ENCODE measurements around the gene ULK4. TPM values are rescaled to one million over a fixed set of nuclear protein-coding genes. Genes with fewer than 3 reads are reported as not detected.

The ULK4 gene
- total and polyA plus RNA-seq, 9 of the 15 experiments (the other 6 are each of a cell fraction or from before 2014, with no cell fraction given), result 3.0 to 5.9 (median 3.5) TPM

DNA sequence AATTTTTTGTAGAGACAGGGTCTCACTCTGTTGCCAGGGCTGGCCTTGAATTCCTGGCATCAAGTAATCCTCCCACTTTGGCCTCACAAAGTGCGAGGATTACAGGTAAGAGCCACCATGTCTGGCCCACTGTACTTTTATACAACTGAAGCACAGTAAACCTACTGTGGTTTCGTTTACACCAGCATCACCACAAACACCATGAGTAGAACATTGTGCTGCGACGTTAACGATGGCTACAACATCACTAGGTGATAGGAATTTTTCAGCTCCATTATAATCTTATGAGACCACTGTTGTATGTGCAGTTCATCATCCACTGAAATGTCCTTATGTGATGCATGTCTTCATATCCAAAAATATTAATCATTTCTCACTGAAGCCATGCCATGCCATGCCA lies 750.9 kb downstream of the ULK4 start:
- Histone ChIP-seq H4K20me1 (replicated peaks; ENCODE audit: control insufficient read depth, insufficient read depth, low read length) (peaks cover 62% of the 10 kb centered on the region), H3K9ac (ENCODE audit: insufficient read depth in 1 of 2, low read depth in 2 of 2, low read length in 2 of 2) (no peak overlapping the region), H3K27ac (ENCODE audit: extremely low read depth, low read depth, low read length) (no peak overlapping the region), H3K36me3 (ENCODE audit: control insufficient read depth, insufficient read depth, low read length) (no peaks in the 10 kb centered on the region; the same call in 2 of the 3 replicates), H3K4me2 (ENCODE audit: insufficient read depth, low read length) (no peak overlapping the region), H3K79me2 (ENCODE audit: control insufficient read depth, insufficient read depth, low read length) (peaks cover 96% of the 10 kb centered on the region), H2AFZ (ENCODE audit: low read depth, low read length) (no peak overlapping the region), H3K4me1 (replicated peaks in 1 of 2; ENCODE audit: control insufficient read depth in 2 of 2, insufficient read depth in 2 of 2, low read length in 2 of 2) (peaks cover 7 to 28% of the 10 kb centered on the region in 2 experiments; a peak in 4 of 5 replicates), H3K4me3 (no peak overlapping the region), H3K9me3 (replicated peaks; ENCODE audit: control insufficient read depth, insufficient read depth, low read depth, low read length) (no peaks in the 10 kb centered on the region), H3K27me3 (ENCODE audit: control insufficient read depth in 2 of 2, insufficient read depth in 2 of 2, low read length in 2 of 2) (no peaks in the 10 kb centered on the region), H3K9me1 (ENCODE audit: control insufficient read depth, insufficient read depth, low read length) (no peaks in the 10 kb centered on the region)
- FAIRE-seq (no peak), DNase-seq (ENCODE audit: extremely low read depth in 1 of 4, low spot score in 3 of 4) (no peak), ATAC-seq (no peak)
- no TSS peak for BruUV-seq (replicated peaks)
- TF ChIP-seq ZBTB7A (IDR thresholded peaks at IDR 0.05; ENCODE audit: borderline replicate concordance, control insufficient read depth, low read depth, low read length) (no peak), SOX6 (IDR thresholded peaks at IDR 0.05) (no peak), JUN (IDR thresholded peaks at IDR 0.05; ENCODE audit: borderline replicate concordance, low read depth, low read length) (no peak), JUN (CRISPR knock-in tag; IDR thresholded peaks at IDR 0.05; ENCODE audit: borderline replicate concordance) (no peak), BDP1 (IDR thresholded peaks at IDR 0.05; ENCODE audit: insufficient read depth, insufficient read length) (no peak), SNRNP70 (optimal IDR thresholded peaks at IDR 0.05; ENCODE audit: low read depth, low read length) (no peak), ZNF224 (CRISPR knock-in tag; IDR thresholded peaks at IDR 0.05) (no peak), TRIM28 (IDR thresholded peaks at IDR 0.05) (no peak), ZNF175 (CRISPR knock-in tag; IDR thresholded peaks at IDR 0.05; ENCODE audit: low read depth) (no peak), PYGO2 (tag; IDR thresholded peaks at IDR 0.05) (no peak), ZNF384 (IDR thresholded peaks at IDR 0.05; ENCODE audit: low read depth, low read length) (no peak), SRF (CRISPR knock-in tag; IDR thresholded peaks at IDR 0.05) (no peak), GTF2F1 (IDR thresholded peaks at IDR 0.05; ENCODE audit: low read depth, low read length) (no peak)
- TF ChIP-seq, protein P1, sequence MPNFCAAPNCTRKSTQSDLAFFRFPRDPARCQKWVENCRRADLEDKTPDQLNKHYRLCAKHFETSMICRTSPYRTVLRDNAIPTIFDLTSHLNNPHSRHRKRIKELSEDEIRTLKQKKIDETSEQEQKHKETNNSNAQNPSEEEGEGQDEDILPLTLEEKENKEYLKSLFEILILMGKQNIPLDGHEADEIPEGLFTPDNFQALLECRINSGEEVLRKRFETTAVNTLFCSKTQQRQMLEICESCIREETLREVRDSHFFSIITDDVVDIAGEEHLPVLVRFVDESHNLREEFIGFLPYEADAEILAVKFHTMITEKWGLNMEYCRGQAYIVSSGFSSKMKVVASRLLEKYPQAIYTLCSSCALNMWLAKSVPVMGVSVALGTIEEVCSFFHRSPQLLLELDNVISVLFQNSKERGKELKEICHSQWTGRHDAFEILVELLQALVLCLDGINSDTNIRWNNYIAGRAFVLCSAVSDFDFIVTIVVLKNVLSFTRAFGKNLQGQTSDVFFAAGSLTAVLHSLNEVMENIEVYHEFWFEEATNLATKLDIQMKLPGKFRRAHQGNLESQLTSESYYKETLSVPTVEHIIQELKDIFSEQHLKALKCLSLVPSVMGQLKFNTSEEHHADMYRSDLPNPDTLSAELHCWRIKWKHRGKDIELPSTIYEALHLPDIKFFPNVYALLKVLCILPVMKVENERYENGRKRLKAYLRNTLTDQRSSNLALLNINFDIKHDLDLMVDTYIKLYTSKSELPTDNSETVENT (CRISPR knock-in tag; IDR thresholded peaks at IDR 0.05), result no peak
- TF ChIP-seq, protein P2, sequence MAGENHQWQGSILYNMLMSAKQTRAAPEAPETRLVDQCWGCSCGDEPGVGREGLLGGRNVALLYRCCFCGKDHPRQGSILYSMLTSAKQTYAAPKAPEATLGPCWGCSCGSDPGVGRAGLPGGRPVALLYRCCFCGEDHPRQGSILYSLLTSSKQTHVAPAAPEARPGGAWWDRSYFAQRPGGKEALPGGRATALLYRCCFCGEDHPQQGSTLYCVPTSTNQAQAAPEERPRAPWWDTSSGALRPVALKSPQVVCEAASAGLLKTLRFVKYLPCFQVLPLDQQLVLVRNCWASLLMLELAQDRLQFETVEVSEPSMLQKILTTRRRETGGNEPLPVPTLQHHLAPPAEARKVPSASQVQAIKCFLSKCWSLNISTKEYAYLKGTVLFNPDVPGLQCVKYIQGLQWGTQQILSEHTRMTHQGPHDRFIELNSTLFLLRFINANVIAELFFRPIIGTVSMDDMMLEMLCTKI (IDR thresholded peaks at IDR 0.05; ENCODE audit: partially characterized antibody), result no peak
- TF ChIP-seq, protein P3, sequence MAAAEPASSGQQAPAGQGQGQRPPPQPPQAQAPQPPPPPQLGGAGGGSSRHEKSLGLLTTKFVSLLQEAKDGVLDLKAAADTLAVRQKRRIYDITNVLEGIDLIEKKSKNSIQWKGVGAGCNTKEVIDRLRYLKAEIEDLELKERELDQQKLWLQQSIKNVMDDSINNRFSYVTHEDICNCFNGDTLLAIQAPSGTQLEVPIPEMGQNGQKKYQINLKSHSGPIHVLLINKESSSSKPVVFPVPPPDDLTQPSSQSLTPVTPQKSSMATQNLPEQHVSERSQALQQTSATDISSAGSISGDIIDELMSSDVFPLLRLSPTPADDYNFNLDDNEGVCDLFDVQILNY (CRISPR knock-in tag; IDR thresholded peaks at IDR 0.05), result no peak
- TF ChIP-seq, protein P4, sequence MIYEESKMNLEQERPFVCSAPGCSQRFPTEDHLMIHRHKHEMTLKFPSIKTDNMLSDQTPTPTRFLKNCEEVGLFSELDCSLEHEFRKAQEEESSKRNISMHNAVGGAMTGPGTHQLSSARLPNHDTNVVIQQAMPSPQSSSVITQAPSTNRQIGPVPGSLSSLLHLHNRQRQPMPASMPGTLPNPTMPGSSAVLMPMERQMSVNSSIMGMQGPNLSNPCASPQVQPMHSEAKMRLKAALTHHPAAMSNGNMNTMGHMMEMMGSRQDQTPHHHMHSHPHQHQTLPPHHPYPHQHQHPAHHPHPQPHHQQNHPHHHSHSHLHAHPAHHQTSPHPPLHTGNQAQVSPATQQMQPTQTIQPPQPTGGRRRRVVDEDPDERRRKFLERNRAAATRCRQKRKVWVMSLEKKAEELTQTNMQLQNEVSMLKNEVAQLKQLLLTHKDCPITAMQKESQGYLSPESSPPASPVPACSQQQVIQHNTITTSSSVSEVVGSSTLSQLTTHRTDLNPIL (CRISPR knock-in tag; IDR thresholded peaks at IDR 0.05), result no peak
- ChIA-PET CTCF (ENCODE audit: low intra/inter-chr PET ratio) (no interaction called here), POLR2A (interaction anchor here (0.9 to 5.4 kb wide), 2 partner anchors 9 to 11 kb away, joined by 3 to 33 read pairs; partner anchors contain the start of gene CTNNB1)
- 95% methylated on average over 5 of the region's 5 CpGs for WGBS (ENCODE audit: insufficient coverage, low coverage, missing lambda C conversion rate)
- in situ Hi-C loops (cut with MboI) (no loop called here), intact Hi-C loops (cut with micrococcal nuclease) (no loop called here)

All from K562 (cell line).